K562 (cell line): ENCODE results near the gene DDRGK1. TPM values are rescaled to one million over a fixed set of nuclear protein-coding genes. Genes with fewer than 3 reads are reported as not detected.

Experiments
- CREB1 ChIP-seq, 2 experiments: sonication (generic) in 1 of 2; formaldehyde crosslinking in 1 of 2; IDR thresholded peaks; 2 replicates each; pipeline versions ENCODE4 v1.6.1 to v1.8.0; 2012 to 2022; ENCODE audit warnings: inconsistent platforms in 1 of 2, mild to moderate bottlenecking in 1 of 2, missing genetic modification reagents in 1 of 2, moderate library complexity in 1 of 2
- CREM ChIP-seq: IDR thresholded peaks from 2 replicates; pipeline ENCODE4 v1.6.1; 2014; ENCODE audit warnings: antibody characterized with exemption, low read depth
- ETS2 ChIP-seq: IDR thresholded peaks from 2 replicates; pipeline ENCODE4 v1.6.1; 2016; ENCODE audit warnings: borderline replicate concordance, missing genetic modification characterization, mild to moderate bottlenecking, moderate library complexity, missing compliant biosample characterization; ENCODE audit not compliant: poor library complexity, severe bottlenecking
- HSF4 ChIP-seq: fragments of 250-450 bp; sonication (Bioruptor Pico); IDR thresholded peaks from 2 replicates; pipeline ENCODE4 v2.1.2; 2022; ENCODE audit warnings: mild to moderate bottlenecking, moderate library complexity, borderline replicate concordance
- KLF16 ChIP-seq: IDR thresholded peaks from 2 replicates; pipeline ENCODE4 v1.6.1; 2016; ENCODE audit warnings: antibody characterized with exemption
- MIER1 ChIP-seq: fragments of 450-650 bp; IDR thresholded peaks from 2 replicates; pipeline ENCODE4 v1.6.1; 2016; ENCODE audit warnings: antibody characterized with exemption, mild to moderate bottlenecking, low read depth
- NCOA1 ChIP-seq: fragments of 450-650 bp; IDR thresholded peaks from 2 replicates; pipeline ENCODE4 v1.6.1; 2016; ENCODE audit warnings: low read depth
- PHB ChIP-seq: fragments of 250-450 bp; sonication (Bioruptor Pico); IDR thresholded peaks from 2 replicates; pipeline ENCODE4 v1.5.0; 2021
- PHTF2 ChIP-seq: fragments of 250-450 bp; sonication (Bioruptor Pico); IDR thresholded peaks from 2 replicates; pipeline ENCODE4 v1.5.0; 2021; ENCODE audit warnings: mild to moderate bottlenecking
- RAD21 ChIP-seq, 2 experiments: fragments of 250-450 bp in 1 of 2; fragments of 450-650 bp in 1 of 2; sonication (Bioruptor Pico) in 1 of 2; formaldehyde crosslinking in 1 of 2; IDR thresholded peaks in 1 of 2; conservative IDR thresholded peaks in 1 of 2; 2 replicates each; pipeline versions ENCODE4 v1.4.0 to v1.8.0; 2020 to 2022; ENCODE audit warnings: mild to moderate bottlenecking in 2 of 2, moderate library complexity in 1 of 2
- RUNX1 ChIP-seq: sonication (generic); IDR thresholded peaks from 2 replicates; pipeline ENCODE4 v1.6.1; 2016; ENCODE audit warnings: antibody characterized with exemption, low read depth
- SMARCE1 ChIP-seq: fragments of 450-650 bp; IDR thresholded peaks from 2 replicates; pipeline ENCODE4 v1.7.1; 2016; ENCODE audit warnings: mild to moderate bottlenecking
- ZNF445 ChIP-seq: fragments of 250-450 bp; sonication (Bioruptor Pico); IDR thresholded peaks from 2 replicates; pipeline ENCODE4 v1.4.0; 2020; ENCODE audit warnings: low read depth, mild to moderate bottlenecking, moderate library complexity
- ZNF561 ChIP-seq: fragments of 450-650 bp; formaldehyde crosslinking; conservative IDR thresholded peaks from 2 replicates; pipeline ENCODE4 v1.4.0; 2020; ENCODE audit warnings: mild to moderate bottlenecking, moderate library complexity
- polyA plus RNA-seq, 8 experiments: library from polyadenylated mRNA; depleted of rRNA in 4 of 8; stranded (reverse) in 5 of 8; unstranded in 3 of 8; fragments of >200 nt; fragmentation: Nextera tagmentation in 2 of 8; fragmentation: Illumina TruSeq in 1 of 8; extraction: Ambion mirVana in 2 of 8; extraction: Trizol in 1 of 8; gene quantifications; 2 replicates each; pipeline versions ENCODE4 v1.2.1 to v1.2.3, GENCODE V29; 2011 to 2014; ENCODE audit warnings: inconsistent platforms in 1 of 8, missing spikeins in 1 of 8
- total RNA-seq, 7 experiments: library from RNA; depleted of rRNA in 6 of 7; stranded (reverse); fragments of >200 nt in 6 of 7; fragmentation: Illumina TruSeq in 2 of 7; extraction: Trizol in 2 of 7; gene quantifications; 2 replicates each; pipeline versions ENCODE4 v1.2.1 to v1.2.3, GENCODE V29; 2011 to 2021; ENCODE audit warnings: low replicate concordance in 1 of 7
- TF ChIP-seq, protein P1 (sequence below), 2 experiments: fragments of 450-650 bp; formaldehyde crosslinking in 1 of 2; IDR thresholded peaks; 2 replicates each; pipeline versions ENCODE4 v1.4.0 to v1.6.1; 2014 to 2020; ENCODE audit warnings: mild to moderate bottlenecking in 2 of 2, borderline replicate concordance in 1 of 2, low read depth in 1 of 2
- TF ChIP-seq, protein P2 (sequence below): fragments of 200-800 bp; sonication (Bioruptor generic); IDR thresholded peaks from 2 replicates; pipeline ENCODE4 v1.6.1; 2017; ENCODE audit warnings: missing genetic modification characterization, missing compliant biosample characterization
- TF ChIP-seq, protein P3 (sequence below): fragments of 250-450 bp; sonication (Bioruptor Pico); IDR thresholded peaks from 2 replicates; pipeline ENCODE4 v1.5.0; 2021

Gene DDRGK1
- total and polyA plus RNA-seq, 9 of the 15 experiments (the other 6 are each of a cell fraction or from before 2014, with no cell fraction given): 2.3 to 54.4 (median 29.1) TPM

GRCh38 chr20:3218307-3218988 lies 14.0 kb upstream of the DDRGK1 start (continued):
- TF ChIP-seq, protein P1, sequence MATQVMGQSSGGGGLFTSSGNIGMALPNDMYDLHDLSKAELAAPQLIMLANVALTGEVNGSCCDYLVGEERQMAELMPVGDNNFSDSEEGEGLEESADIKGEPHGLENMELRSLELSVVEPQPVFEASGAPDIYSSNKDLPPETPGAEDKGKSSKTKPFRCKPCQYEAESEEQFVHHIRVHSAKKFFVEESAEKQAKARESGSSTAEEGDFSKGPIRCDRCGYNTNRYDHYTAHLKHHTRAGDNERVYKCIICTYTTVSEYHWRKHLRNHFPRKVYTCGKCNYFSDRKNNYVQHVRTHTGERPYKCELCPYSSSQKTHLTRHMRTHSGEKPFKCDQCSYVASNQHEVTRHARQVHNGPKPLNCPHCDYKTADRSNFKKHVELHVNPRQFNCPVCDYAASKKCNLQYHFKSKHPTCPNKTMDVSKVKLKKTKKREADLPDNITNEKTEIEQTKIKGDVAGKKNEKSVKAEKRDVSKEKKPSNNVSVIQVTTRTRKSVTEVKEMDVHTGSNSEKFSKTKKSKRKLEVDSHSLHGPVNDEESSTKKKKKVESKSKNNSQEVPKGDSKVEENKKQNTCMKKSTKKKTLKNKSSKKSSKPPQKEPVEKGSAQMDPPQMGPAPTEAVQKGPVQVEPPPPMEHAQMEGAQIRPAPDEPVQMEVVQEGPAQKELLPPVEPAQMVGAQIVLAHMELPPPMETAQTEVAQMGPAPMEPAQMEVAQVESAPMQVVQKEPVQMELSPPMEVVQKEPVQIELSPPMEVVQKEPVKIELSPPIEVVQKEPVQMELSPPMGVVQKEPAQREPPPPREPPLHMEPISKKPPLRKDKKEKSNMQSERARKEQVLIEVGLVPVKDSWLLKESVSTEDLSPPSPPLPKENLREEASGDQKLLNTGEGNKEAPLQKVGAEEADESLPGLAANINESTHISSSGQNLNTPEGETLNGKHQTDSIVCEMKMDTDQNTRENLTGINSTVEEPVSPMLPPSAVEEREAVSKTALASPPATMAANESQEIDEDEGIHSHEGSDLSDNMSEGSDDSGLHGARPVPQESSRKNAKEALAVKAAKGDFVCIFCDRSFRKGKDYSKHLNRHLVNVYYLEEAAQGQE (IDR thresholded peaks at IDR 0.05; ENCODE audit: borderline replicate concordance): peak; percentile 63; the same call in 1 of the 2 replicates
- TF ChIP-seq, protein P1 (CRISPR knock-in tag; IDR thresholded peaks at IDR 0.05; ENCODE audit: low read depth): no peak
- TF ChIP-seq HSF4 (CRISPR knock-in tag) (no peak), ZNF445 (CRISPR knock-in tag) (no peak), ETS2 (no peak), CREM (0 out of 2 replicates have a peak, but pooled peaks have one; percentile 9), MIER1 (no peak), RAD21 (CRISPR knock-in tag; conservative IDR thresholded peaks at IDR 0.05 in 1 of 2, IDR thresholded peaks at IDR 0.05 in 1 of 2) (peak; percentile 37 to 70; a peak in 3 of 4 replicates), NCOA1 (no peak), KLF16 (no peak), RUNX1 (no peak), ZNF561 (no peak), SMARCE1 (no peak), CREB1 (IDR thresholded peaks at IDR 0.05) (no peak), CREB1 (CRISPR knock-in tag; IDR thresholded peaks at IDR 0.05) (peak; percentile 47; the same call in 1 of the 2 replicates), PHTF2 (CRISPR knock-in tag) (no peak), PHB (CRISPR knock-in tag) (no peak)
- TF ChIP-seq, protein P2, sequence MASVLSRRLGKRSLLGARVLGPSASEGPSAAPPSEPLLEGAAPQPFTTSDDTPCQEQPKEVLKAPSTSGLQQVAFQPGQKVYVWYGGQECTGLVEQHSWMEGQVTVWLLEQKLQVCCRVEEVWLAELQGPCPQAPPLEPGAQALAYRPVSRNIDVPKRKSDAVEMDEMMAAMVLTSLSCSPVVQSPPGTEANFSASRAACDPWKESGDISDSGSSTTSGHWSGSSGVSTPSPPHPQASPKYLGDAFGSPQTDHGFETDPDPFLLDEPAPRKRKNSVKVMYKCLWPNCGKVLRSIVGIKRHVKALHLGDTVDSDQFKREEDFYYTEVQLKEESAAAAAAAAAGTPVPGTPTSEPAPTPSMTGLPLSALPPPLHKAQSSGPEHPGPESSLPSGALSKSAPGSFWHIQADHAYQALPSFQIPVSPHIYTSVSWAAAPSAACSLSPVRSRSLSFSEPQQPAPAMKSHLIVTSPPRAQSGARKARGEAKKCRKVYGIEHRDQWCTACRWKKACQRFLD (CRISPR knock-in tag): no peak
- TF ChIP-seq, protein P3, sequence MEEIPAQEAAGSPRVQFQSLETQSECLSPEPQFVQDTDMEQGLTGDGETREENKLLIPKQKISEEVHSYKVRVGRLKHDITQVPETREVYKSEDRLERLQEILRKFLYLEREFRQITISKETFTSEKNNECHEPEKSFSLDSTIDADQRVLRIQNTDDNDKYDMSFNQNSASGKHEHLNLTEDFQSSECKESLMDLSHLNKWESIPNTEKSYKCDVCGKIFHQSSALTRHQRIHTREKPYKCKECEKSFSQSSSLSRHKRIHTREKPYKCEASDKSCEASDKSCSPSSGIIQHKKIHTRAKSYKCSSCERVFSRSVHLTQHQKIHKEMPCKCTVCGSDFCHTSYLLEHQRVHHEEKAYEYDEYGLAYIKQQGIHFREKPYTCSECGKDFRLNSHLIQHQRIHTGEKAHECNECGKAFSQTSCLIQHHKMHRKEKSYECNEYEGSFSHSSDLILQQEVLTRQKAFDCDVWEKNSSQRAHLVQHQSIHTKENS (CRISPR knock-in tag): no peak
